Thyroid gland (tissue), 4 donors: ENCODE results near the gene CMKLR1. TPM values are rescaled to one million over a fixed set of nuclear protein-coding genes. Genes with fewer than 3 reads are reported as not detected.

Experiments
- DNase-seq, 2 donors: peaks; one replicate each; pipeline ENCODE4 v3.0.0-alpha.2; 2019
- H3K27ac ChIP-seq, 3 donors: fragments of 200-600 bp; sonication (generic); 1 replicate in 2 of 3; 2 replicates in 1 of 3; pipeline ENCODE4 v1.5.1; 2016 to 2019; ENCODE audit warnings: mild to moderate bottlenecking in 1 of 3, moderate library complexity in 1 of 3
- H3K27me3 ChIP-seq: fragments of 200-600 bp; sonication (generic); one replicate; pipeline ENCODE4 v1.5.1; 2019
- H3K36me3 ChIP-seq, 2 donors: fragments of 200-600 bp; sonication (generic); one replicate each; pipeline ENCODE4 v1.5.1; 2016 to 2019
- H3K4me1 ChIP-seq, 2 donors: fragments of 200-600 bp; sonication (generic); one replicate each; pipeline ENCODE4 v1.5.1; 2017 to 2019
- H3K4me3 ChIP-seq, 3 donors: fragments of 200-600 bp; sonication (generic); replicated peaks in 1 of 3; 1 replicate in 2 of 3; 2 replicates in 1 of 3; pipeline ENCODE4 v1.5.1; 2016; ENCODE audit warnings: mild to moderate bottlenecking in 1 of 3
- H3K9me3 ChIP-seq: fragments of 200-600 bp; sonication (generic); one replicate; pipeline ENCODE4 v1.5.1; 2017
- CTCF ChIP-seq, 6 experiments: fragments of 200-600 bp in 3 of 6; fragments of 450-650 bp in 3 of 6; sonication (generic) in 3 of 6; IDR thresholded peaks; one replicate each; pipeline ENCODE4 v1.5.1; 2016 to 2019; ENCODE audit warnings: antibody characterized with exemption in 6 of 6, mild to moderate bottlenecking in 2 of 6, inconsistent platforms in 1 of 6, moderate library complexity in 1 of 6
- POLR2A ChIP-seq, 2 donors: fragments of 450-650 bp; IDR thresholded peaks; one replicate each; pipeline ENCODE4 v1.6.1; 2017; ENCODE audit warnings: antibody characterized with exemption in 2 of 2, mild to moderate bottlenecking in 2 of 2, moderate library complexity in 1 of 2
- WGBS, 2 donors: methylation state at CpG; one replicate each; pipeline ENCODE4 v1.1.5; 2017; 5-methylcytosine and 5-hydroxymethylcytosine counted together
- intact Hi-C: fragments of 100-400 bp; cut with DNase I; formaldehyde crosslinking; loops from one replicate; pipeline ENCODE4 v1.15.1; 2023
- total RNA-seq, 4 donors: library from RNA; depleted of rRNA; stranded (reverse); fragments of >200 nt; gene quantifications; one replicate each; pipeline ENCODE4 v1.2.3, GENCODE V29; 2016

CMKLR1 gene
- total RNA-seq, 4 donors from 2014 or later = 6.3 to 15.8 (median 12.2) TPM

- no peak for DNase-seq
- 1 to 7% methylated on average over 3 to 4 of the region's 4 CpGs for WGBS, 2 donors
- intact Hi-C loops = no loop called here
- no peaks in the 10 kb centered on the region for H3K9me3 ChIP-seq
- H3K27me3 ChIP-seq = no peaks in the 10 kb centered on the region
- H3K36me3 ChIP-seq = peaks cover 2% of the 10 kb centered on the region in 2 donors
- H3K27ac ChIP-seq = no peak overlapping the region
- no peaks in the 10 kb centered on the region for H3K4me1 ChIP-seq
- no peak overlapping the region for H3K4me3 ChIP-seq
- TF ChIP-seq POLR2A (IDR thresholded peaks at IDR 0.05) = no peak
These were observed 85.6 kb downstream of the CMKLR1 start for GRCh38 chr12:108253540-108253939.

DNA sequence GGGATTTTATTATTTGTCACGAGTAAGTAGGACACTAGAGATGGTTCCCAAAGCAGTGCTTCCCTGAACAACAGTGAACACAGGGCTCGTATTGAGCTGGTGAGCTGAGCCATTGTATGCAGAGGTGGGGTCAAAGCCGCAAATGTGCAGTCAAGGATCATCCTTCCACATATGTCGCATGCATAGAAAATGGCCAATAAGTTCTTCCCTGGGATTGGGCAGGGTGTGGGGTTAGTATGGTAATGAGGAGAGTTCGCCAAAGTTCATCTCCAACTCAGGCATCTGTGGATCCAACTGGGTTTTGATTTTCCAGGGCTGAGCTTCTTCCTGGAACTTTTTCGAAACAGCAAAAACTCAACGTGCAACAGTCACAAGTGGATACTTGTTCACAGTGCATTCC lies 86.6 kb downstream of the CMKLR1 start:
- Histone ChIP-seq H3K36me3 (peaks cover 6 to 9% of the 10 kb centered on the region in 2 donors), H3K27me3 (no peaks in the 10 kb centered on the region), H3K4me1 (no peaks in the 10 kb centered on the region), H3K9me3 (no peaks in the 10 kb centered on the region), H3K27ac (no peak overlapping the region), H3K4me3 (no peak overlapping the region)
- WGBS, 2 donors = 76 to 77% methylated on average over 7 of the region's 7 CpGs
- DNase-seq = no peak
- intact Hi-C loops = no loop called here
- TF ChIP-seq CTCF (IDR thresholded peaks at IDR 0.05) (no peak), POLR2A (IDR thresholded peaks at IDR 0.05) (no peak)

GRCh38 chr12:108248011-108248410 lies 91.1 kb downstream of the CMKLR1 start:
- Histone ChIP-seq H3K27me3 (no peaks in the 10 kb centered on the region), H3K4me1 (no peaks in the 10 kb centered on the region), H3K36me3 (peaks cover 6 to 9% of the 10 kb centered on the region in 2 donors), H3K9me3 (no peaks in the 10 kb centered on the region), H3K27ac (no peak overlapping the region), H3K4me3 (no peak overlapping the region)
- 94 to 96% methylated on average over 6 to 10 of the region's 13 CpGs for WGBS, 2 donors
- no peak for DNase-seq
- intact Hi-C loops = no loop called here
- TF ChIP-seq POLR2A (IDR thresholded peaks at IDR 0.05) (no peak), CTCF (IDR thresholded peaks at IDR 0.05) (no peak)

GRCh38 chr12:108247130-108247529 lies 92.0 kb downstream of the CMKLR1 start:
- Histone ChIP-seq H3K4me1 (no peaks in the 10 kb centered on the region), H3K27me3 (no peaks in the 10 kb centered on the region), H3K27ac (no peak overlapping the region), H3K4me3 (no peak overlapping the region), H3K9me3 (no peaks in the 10 kb centered on the region), H3K36me3 (peaks cover 6 to 9% of the 10 kb centered on the region in 2 donors)
- 82 to 91% methylated on average over 2 of the region's 2 CpGs for WGBS, 2 donors
- TF ChIP-seq CTCF (IDR thresholded peaks at IDR 0.05) (no peak), POLR2A (IDR thresholded peaks at IDR 0.05) (no peak)
- DNase-seq = no peak
- intact Hi-C loops = no loop called here

- TF ChIP-seq CTCF (IDR thresholded peaks at IDR 0.05) (no peak), POLR2A (IDR thresholded peaks at IDR 0.05) (no peak)
- Histone ChIP-seq H3K27me3 (no peaks in the 10 kb centered on the region), H3K9me3 (no peaks in the 10 kb centered on the region), H3K4me1 (no peaks in the 10 kb centered on the region), H3K4me3 (no peak overlapping the region), H3K36me3 (peaks cover 6 to 9% of the 10 kb centered on the region in 2 donors), H3K27ac (no peak overlapping the region)
- intact Hi-C loops = no loop called here
- no peak for DNase-seq
- WGBS, 2 donors = 78 to 81% methylated on average over 10 of the region's 10 CpGs
These were observed 97.0 kb downstream of the CMKLR1 start for GRCh38 chr12:108241986-108242703.
